ENCODE data around the gene TAS2R9.
"Not testable (repeated sequence)": the region's sequence is repeated elsewhere in the genome, so short reads cannot be mapped to it uniquely, and the experiment has no call there.

The TAS2R9 gene

GRCh38 chr12:10810068-10810467 is at the start of gene TAS2R9:
TSS of gene TAS2R9 (minus strand) at chr12:10810168. CDS start at chr12:10810075, 93 bp downstream.
- no peak for DNase-seq (ENCODE audit: low read depth in 3 of 3)

- no peak for DNase-seq (ENCODE audit: low read depth in 3 of 3)
These were observed 45.8 kb upstream of the TAS2R9 start for GRCh38 chr12:10855807-10856206.

- DNase-seq (ENCODE audit: low read depth in 3 of 3): no peak
These were observed 43.8 kb upstream of the TAS2R9 start for GRCh38 chr12:10853776-10854175.

- DNase-seq (ENCODE audit: low read depth in 3 of 3): no peak
These were observed 41.4 kb upstream of the TAS2R9 start for GRCh38 chr12:10851243-10851858.

- DNase-seq (ENCODE audit: low read depth in 3 of 3): no peak
These were observed 39.5 kb upstream of the TAS2R9 start, which contains the start of gene PRR4 for GRCh38 chr12:10849425-10849878. TSS of gene PRR4 (minus strand) at chr12:10849475. CDS start at chr12:10849437, 38 bp downstream.

- no peak for DNase-seq (ENCODE audit: low read depth in 3 of 3)
These were observed 37.8 kb upstream of the TAS2R9 start for GRCh38 chr12:10847744-10848143.

- DNase-seq (ENCODE audit: low read depth in 3 of 3): no peak
These were observed 32.9 kb upstream of the TAS2R9 start for GRCh38 chr12:10842862-10843261.

- no peak for DNase-seq (ENCODE audit: low read depth in 3 of 3)
These were observed 28.5 kb upstream of the TAS2R9 start for GRCh38 chr12:10838461-10838860.

GRCh38 chr12:10829994-10830393 is 20.0 kb upstream of the TAS2R9 start:
- DNase-seq (ENCODE audit: low read depth in 3 of 3): no peak

- no peak for DNase-seq (ENCODE audit: low read depth in 3 of 3)
These were observed 16.3 kb upstream of the TAS2R9 start, which contains the start of gene TAS2R10 for GRCh38 chr12:10826258-10826657. TSS of gene TAS2R10 (minus strand) at chr12:10826358. CDS start at chr12:10826269, 89 bp downstream.

- DNase-seq (ENCODE audit: low read depth in 3 of 3): no peak
These were observed 15.0 kb upstream of the TAS2R9 start for GRCh38 chr12:10824957-10825356.

GRCh38 chr12:10811883-10812536 is 2.0 kb upstream of the TAS2R9 start:
- no peak for DNase-seq (ENCODE audit: low read depth in 3 of 3)

GRCh38 chr12:10807186-10807585 is 2.8 kb downstream of the TAS2R9 start, which contains the start of gene TAS2R8:
TSS of gene TAS2R8 (minus strand) at chr12:10807286. CDS start at chr12:10806980, 306 bp downstream.
- DNase-seq (ENCODE audit: low read depth in 3 of 3): no peak

- DNase-seq (ENCODE audit: low read depth in 3 of 3): no peak
These were observed 7.4 kb downstream of the TAS2R9 start, which contains the start of gene TAS2R7 for GRCh38 chr12:10802587-10802986. TSS of gene TAS2R7 (minus strand) at chr12:10802627. CDS start at chr12:10802570, 57 bp downstream.

- no peak for DNase-seq (ENCODE audit: low read depth in 3 of 3)
These were observed 8.2 kb downstream of the TAS2R9 start for GRCh38 chr12:10801741-10802140.

- no peak for DNase-seq (ENCODE audit: low read depth in 3 of 3)
These were observed 15.7 kb downstream of the TAS2R9 start for GRCh38 chr12:10794222-10794621.

- not testable (repeated sequence) for DNase-seq (ENCODE audit: low read depth in 3 of 3)
These were observed 18.2 kb downstream of the TAS2R9 start for GRCh38 chr12:10791769-10792168.

- DNase-seq (ENCODE audit: low read depth in 3 of 3): no peak
These were observed 26.7 kb downstream of the TAS2R9 start for GRCh38 chr12:10783252-10783651.

GRCh38 chr12:10779103-10779502 is 30.9 kb downstream of the TAS2R9 start:
- DNase-seq (ENCODE audit: low read depth in 3 of 3): no peak

GRCh38 chr12:10771132-10771733 is 38.7 kb downstream of the TAS2R9 start:
- DNase-seq (ENCODE audit: low read depth in 3 of 3): no peak

GRCh38 chr12:10759657-10760056 is 50.3 kb downstream of the TAS2R9 start:
- no peak for DNase-seq (ENCODE audit: low read depth in 3 of 3)

Measured in stimulated activated CD4-positive, alpha-beta T cell treated with anti-CD3 and anti-CD28 coated beads, TNF-alpha, amount 100 ng/mL, for 48 hours (primary cell).